Keratinocyte (primary cell): ENCODE data around the gene SLC25A30. TPM values are rescaled to one million over a fixed set of nuclear protein-coding genes. Genes with fewer than 3 reads are reported as not detected.

Experiments
- DNase-seq: peaks from one replicate; pipeline ENCODE4 v3.0.0-alpha.2; 2011; ENCODE audit warnings: low read depth, missing footprints, low spot score
- FAIRE-seq: peaks from 2 replicates; lab custom pipeline; 2011; peaks lifted over from hg19 to GRCh38; lab: Jason Lieb, UNC
- H2AFZ ChIP-seq: 2 replicates; pipeline ENCODE4 v1.6.0; 2012; ENCODE audit warnings: low read length, control low read depth, inconsistent platforms; ENCODE audit not compliant: control insufficient read depth
- H3K27ac ChIP-seq: 2 replicates; pipeline ENCODE4 v1.5.1; 2011; ENCODE audit warnings: low read length; ENCODE audit not compliant: control insufficient read depth, insufficient read depth
- H3K27me3 ChIP-seq: 3 replicates; pipeline ENCODE4 v1.6.0; 2011; ENCODE audit warnings: low read length; ENCODE audit not compliant: control insufficient read depth, insufficient read depth; ENCODE audit errors: extremely low read depth
- H3K36me3 ChIP-seq, 2 experiments: 2 replicates in 1 of 2; 3 replicates in 1 of 2; pipeline ENCODE4 v1.5.1; 2011; ENCODE audit warnings: low read length in 2 of 2, mild to moderate bottlenecking in 1 of 2; ENCODE audit not compliant: control insufficient read depth in 2 of 2, insufficient read depth in 2 of 2; ENCODE audit errors: extremely low read depth in 1 of 2
- H3K4me1 ChIP-seq: 3 replicates; pipeline ENCODE4 v1.5.1; 2011; ENCODE audit warnings: low read length; ENCODE audit not compliant: control insufficient read depth, insufficient read depth; ENCODE audit errors: extremely low read depth
- H3K4me2 ChIP-seq: 3 replicates; pipeline ENCODE4 v1.6.0; 2011; ENCODE audit warnings: low read depth, low read length; ENCODE audit not compliant: control insufficient read depth, insufficient read depth; ENCODE audit errors: extremely low read depth
- H3K4me3 ChIP-seq, 3 experiments: fragments of 200-600 bp in 1 of 3; sonication (generic) in 1 of 3; 2 replicates in 2 of 3; 3 replicates in 1 of 3; pipeline ENCODE4 v1.5.1; 2011 to 2016; ENCODE audit warnings: low read length in 3 of 3, mild to moderate bottlenecking in 3 of 3, control low read depth in 2 of 3, inconsistent platforms in 1 of 3, low read depth in 1 of 3, mixed read lengths in 1 of 3, mixed run types in 1 of 3, moderate library complexity in 1 of 3; ENCODE audit not compliant: control insufficient read depth in 2 of 3, insufficient read depth in 2 of 3; ENCODE audit errors: extremely low read depth in 1 of 3
- H3K79me2 ChIP-seq: 2 replicates; pipeline ENCODE4 v1.6.0; 2012; ENCODE audit warnings: low read length; ENCODE audit not compliant: control insufficient read depth, insufficient read depth
- H3K9ac ChIP-seq: 3 replicates; pipeline ENCODE4 v1.6.0; 2011; ENCODE audit warnings: low read length; ENCODE audit not compliant: control insufficient read depth, insufficient read depth; ENCODE audit errors: extremely low read depth
- H3K9me1 ChIP-seq: 3 replicates; pipeline ENCODE4 v1.6.0; 2011; ENCODE audit warnings: low read length; ENCODE audit not compliant: control insufficient read depth, insufficient read depth; ENCODE audit errors: extremely low read depth
- H3K9me3 ChIP-seq: 2 replicates; pipeline ENCODE4 v1.5.1; 2012; ENCODE audit warnings: low read depth, low read length; ENCODE audit not compliant: control insufficient read depth
- H4K20me1 ChIP-seq: 3 replicates; pipeline ENCODE4 v1.6.0; 2011; ENCODE audit warnings: low read length; ENCODE audit not compliant: control insufficient read depth, insufficient read depth; ENCODE audit errors: extremely low read depth
- CTCF ChIP-seq, 3 experiments: IDR thresholded peaks in 1 of 3; conservative IDR thresholded peaks in 1 of 3; optimal IDR thresholded peaks in 1 of 3; 2 replicates in 2 of 3; 3 replicates in 1 of 3; pipeline versions ENCODE3 to v1.5.1; 2011; ENCODE audit warnings: low read length in 3 of 3, mild to moderate bottlenecking in 3 of 3, moderate library complexity in 2 of 3, control low read depth in 1 of 3, inconsistent platforms in 1 of 3; ENCODE audit not compliant: insufficient read depth in 2 of 3; ENCODE audit errors: extremely low read depth in 1 of 3
- EZH2 ChIP-seq: IDR thresholded peaks from one replicate; pipeline ENCODE4 v1.6.1; 2012; ENCODE audit warnings: inconsistent platforms, mild to moderate bottlenecking, low read length, moderate library complexity
- dilution Hi-C: fragments of 300-500 bp; cut with MboI; formaldehyde crosslinking; loops from one replicate; pipeline ENCODE4 v1.7.0; 2020; ENCODE audit warnings: low sequenced_read_pairs; ENCODE audit not compliant: extremely low pct_ligation_motif_present
- polyA plus RNA-seq, 5 experiments: library from polyadenylated mRNA; depleted of rRNA in 3 of 5; stranded (reverse) in 3 of 5; stranded (forward) in 1 of 5; unstranded in 1 of 5; fragments of >200 nt; gene quantifications; 1 replicate in 1 of 5; 2 replicates in 3 of 5; 3 replicates in 1 of 5; pipeline versions ENCODE4 v1.2.1 to v1.2.3, GENCODE V29; 2011 to 2012; ENCODE audit warnings: missing spikeins in 2 of 5, low read depth in 1 of 5, low replicate concordance in 1 of 5

The SLC25A30 gene
- polyA plus RNA-seq, 1 donor (not counting 4 experiments of a cell fraction or from before 2014, with no cell fraction given) = 24.5 TPM

DNA sequence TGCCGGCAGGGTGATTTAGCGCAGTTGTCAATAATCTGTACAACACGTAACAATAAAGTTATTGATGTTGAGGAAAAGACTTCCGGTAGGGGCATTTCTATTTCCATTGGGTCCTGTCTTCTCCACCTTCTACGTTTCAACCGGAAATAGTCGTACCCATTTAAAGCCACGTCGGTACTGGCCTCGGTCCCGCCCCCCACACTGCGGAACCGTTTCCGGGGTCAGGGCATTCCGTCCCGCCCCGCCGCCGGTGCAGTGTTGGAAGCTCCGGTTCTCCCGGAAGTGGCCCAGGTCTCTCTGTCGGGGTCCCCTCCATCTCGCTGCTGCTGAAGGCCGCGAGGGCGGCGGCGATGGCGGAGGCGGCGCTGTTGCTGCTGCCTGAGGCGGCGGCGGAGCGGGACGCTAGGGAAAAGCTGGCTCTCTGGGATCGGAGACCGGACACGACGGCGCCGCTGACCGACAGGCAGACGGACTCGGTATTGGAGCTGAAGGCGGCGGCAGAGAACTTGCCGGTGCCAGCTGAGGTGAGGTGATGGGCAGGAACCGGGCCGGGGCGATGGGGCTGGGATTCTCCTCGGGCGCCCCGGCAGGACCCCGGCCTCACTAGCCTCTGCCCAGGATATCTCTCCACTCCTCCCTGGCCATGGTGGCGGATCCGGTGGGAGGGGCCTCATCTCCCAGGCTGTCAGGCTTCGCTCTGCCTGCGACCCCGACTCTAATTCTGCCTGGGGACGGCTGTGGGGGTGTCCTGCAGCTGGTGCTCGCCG lies 46.7 kb upstream of the SLC25A30 start, which contains the start of gene COG3:
Gene COG3 (plus strand): TSS at position 253 of the 767 bp plus-strand sequence. CDS start 98 bp downstream, at position 351.
- H4K20me1 ChIP-seq = peaks cover 6% of the 10 kb centered on the region
- H3K9ac ChIP-seq = peak within 1 kb of the TSS; percentile 97
- peak within 1 kb of the TSS; percentile 94 to 99 (median 97) for H3K4me3 ChIP-seq
- DNase-seq = no peak
- peak within 1 kb of the TSS; percentile 87 for H3K4me2 ChIP-seq
- peak; percentile 93 for FAIRE-seq
- no peaks in the 10 kb centered on the region for H3K36me3 ChIP-seq
- H3K27ac ChIP-seq = peak within 1 kb of the TSS; percentile 88
- peaks cover 28% of the 10 kb centered on the region for H3K4me1 ChIP-seq
- dilution Hi-C loops = no loop called here
- no peaks in the 10 kb centered on the region for H3K27me3 ChIP-seq
- no peaks in the 10 kb centered on the region for H3K9me1 ChIP-seq
- peak within 1 kb of the TSS; percentile 91 for H2AFZ ChIP-seq
- H3K9me3 ChIP-seq = no peaks in the 10 kb centered on the region
- peaks cover 51% of the 10 kb centered on the region for H3K79me2 ChIP-seq
- TF ChIP-seq CTCF (optimal IDR thresholded peaks at IDR 0.05 in 1 of 3, IDR thresholded peaks at IDR 0.05 in 1 of 3, conservative IDR thresholded peaks at IDR 0.05 in 1 of 3; ENCODE audit: extremely low read depth in 1 of 3, insufficient read depth in 2 of 3, low read length in 3 of 3) (peak in 2 of 3 experiments; percentile 36 to 61), EZH2 (no peak)

GRCh38 chr13:45464141-45464686 lies 46.0 kb upstream of the SLC25A30 start:
- Histone ChIP-seq H3K9me3 (no peaks in the 10 kb centered on the region), H3K9ac (peak overlapping the region; percentile 42), H3K4me1 (peaks cover 28% of the 10 kb centered on the region), H3K27me3 (no peaks in the 10 kb centered on the region), H3K9me1 (no peaks in the 10 kb centered on the region), H3K27ac (peak overlapping the region; percentile 88), H3K4me3 (peak overlapping the region; percentile 46 to 99 (median 94)), H4K20me1 (peaks cover 6% of the 10 kb centered on the region), H3K79me2 (peaks cover 45% of the 10 kb centered on the region), H3K36me3 (no peaks in the 10 kb centered on the region), H2AFZ (peak overlapping the region; percentile 86), H3K4me2 (peak overlapping the region; percentile 82)
- FAIRE-seq = no peak
- TF ChIP-seq EZH2 = no peak
- peak in 1 of 3 experiments; percentile 38 for TF ChIP-seq CTCF (optimal IDR thresholded peaks at IDR 0.05 in 1 of 3, IDR thresholded peaks at IDR 0.05 in 1 of 3, conservative IDR thresholded peaks at IDR 0.05 in 1 of 3; ENCODE audit: extremely low read depth in 1 of 3, insufficient read depth in 2 of 3, low read length in 3 of 3)
- dilution Hi-C loops = no loop called here
- DNase-seq = no peak
